Activated CD8-positive, alpha-beta memory T cell treated with anti-CD3 and anti-CD28 coated beads for 4 hours (primary cell): Measurements from ENCODE around the gene LRRC27.
"Not testable (repeated sequence)": the region's sequence is repeated elsewhere in the genome, so short reads cannot be mapped to it uniquely, and the experiment has no call there.

Experiments used
- DNase-seq, 2 donors: peaks; one replicate each; pipeline ENCODE4 v3.0.0-alpha.2; 2020; ENCODE audit warnings: low read depth in 2 of 2

The LRRC27 gene

DNA sequence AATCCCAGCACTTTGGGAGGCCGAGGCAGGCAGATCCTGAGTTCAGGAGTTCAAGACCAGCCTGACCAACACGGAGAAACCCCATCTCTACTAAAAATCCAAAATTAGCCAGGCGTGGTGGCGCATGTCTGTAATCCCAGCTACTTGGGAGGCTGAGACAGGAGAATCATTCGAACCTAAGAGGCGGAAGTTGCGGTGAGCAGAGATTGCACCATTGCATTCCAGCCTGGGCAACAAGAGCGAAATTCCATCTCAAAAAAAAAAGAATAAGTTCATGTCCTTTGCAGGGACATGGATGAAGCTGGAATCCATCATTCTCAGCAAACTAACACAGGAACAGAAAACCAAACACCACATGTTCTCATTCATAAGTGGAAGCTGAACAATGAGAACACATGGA lies 17.1 kb upstream of the LRRC27 start:
- DNase-seq, result not testable (repeated sequence)

DNA sequence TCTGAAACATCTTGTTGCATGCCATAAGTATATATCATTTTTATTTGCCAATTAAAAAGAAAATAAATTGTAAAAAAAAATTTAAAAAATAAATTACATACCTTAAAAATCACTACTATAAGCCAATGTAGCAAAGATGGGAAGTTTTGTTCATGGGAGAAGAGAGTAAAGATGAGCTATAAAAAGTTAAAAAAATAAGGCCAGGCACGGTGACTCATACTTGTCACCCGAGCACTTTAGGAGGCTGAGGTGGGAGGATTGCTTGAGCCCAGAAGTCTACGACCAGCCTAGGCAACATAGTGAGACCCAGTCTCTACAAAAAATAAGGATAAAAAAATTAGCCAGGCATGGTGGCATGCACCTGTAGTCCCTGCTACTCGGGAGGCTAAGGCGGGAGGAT lies 15.9 kb upstream of the LRRC27 start:
- no peak for DNase-seq

DNA sequence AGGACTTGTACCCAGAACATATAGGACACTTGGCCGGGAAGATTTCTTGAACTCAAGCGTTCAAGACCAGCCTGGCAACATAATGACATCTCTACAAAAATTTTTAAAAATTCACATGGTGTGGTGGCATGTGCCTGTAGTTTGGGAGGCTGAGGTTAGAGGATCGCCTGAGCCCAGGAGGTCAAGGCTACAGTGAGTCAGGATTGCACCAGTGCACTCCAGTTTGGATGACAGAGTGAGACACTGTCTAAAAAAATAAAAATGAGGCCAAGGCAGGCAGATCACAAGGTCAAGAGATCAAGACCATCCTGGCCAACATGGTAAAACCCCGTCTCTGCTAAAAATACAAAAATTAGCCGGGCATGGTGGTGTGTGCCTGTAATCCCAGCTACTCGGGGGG lies 14.5 kb upstream of the LRRC27 start:
- not testable (repeated sequence) for DNase-seq

DNA sequence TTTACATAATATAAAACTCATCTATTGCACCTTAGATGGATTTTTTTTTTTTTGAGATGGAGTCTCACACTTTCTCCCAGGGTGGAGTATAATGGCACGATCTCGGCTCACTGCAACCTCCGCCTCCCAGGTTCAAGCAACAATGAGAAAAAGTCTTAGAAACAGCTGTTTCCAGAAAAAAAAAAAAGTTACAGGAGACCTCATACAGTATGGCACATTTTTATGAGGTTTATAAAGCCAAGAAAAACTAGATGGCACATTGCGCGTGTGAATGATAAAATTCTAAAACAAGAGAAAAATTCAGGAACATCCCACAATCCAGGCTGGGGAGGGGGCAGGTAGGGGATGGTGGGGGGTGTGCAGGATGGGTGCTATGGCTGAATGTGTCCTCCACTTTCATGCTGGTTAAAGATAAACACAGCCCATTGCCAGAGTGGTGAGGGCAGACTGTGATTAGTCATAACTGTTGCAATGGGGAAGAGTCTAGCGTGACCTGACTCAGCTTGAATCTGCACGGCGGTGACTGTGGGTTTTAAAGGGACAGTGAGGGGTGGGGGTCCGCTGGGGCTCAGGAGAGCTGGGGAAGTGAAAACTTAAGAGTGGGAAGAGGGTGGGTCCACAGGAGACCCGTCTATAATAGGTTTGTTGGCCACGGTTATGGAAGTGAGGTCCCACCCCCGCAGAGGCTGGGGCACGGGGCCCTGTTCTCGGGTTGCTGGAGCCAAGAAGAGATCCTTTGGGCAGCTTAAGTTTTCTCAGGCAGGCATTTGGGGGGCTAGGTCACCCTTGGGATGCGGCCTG lies 11.9 kb upstream of the LRRC27 start:
- no peak for DNase-seq

DNA sequence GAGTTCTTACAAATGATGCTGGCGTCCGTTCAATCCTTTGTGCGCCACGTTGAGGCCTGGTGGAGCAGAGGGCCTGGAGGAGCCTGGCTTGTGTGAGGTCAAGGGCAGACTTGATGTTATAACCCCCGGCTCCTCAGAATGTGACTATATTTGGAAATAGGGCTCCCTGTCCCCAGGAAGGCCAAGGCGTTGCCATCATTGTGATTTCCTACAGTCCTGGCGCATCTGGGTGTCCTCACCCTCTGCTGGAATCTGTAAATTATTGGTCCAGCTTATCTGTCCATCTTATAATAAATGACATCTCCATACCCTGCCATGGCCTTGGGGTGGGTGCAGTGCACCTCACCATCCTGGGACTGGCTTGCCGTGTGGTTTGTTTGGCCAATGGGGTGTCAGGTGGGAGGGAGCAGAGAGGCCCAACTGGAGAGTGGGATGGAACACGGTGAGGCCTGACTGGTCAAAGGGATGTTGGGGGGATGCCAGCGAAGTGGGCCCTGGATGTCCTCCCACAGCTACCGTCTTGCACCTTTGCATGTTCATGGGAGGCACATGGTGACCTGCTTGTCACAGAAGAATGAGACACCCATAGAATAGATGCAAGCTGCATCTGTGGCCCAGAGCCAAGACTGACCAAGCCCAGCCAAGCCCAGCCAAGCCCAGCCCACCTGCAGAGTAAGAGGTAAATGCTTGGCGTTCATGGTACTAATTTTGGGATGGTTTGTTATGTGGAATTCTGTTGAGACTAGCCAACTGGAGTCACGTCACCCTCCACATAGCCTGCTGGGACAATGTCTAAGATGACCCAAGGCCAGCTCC lies 11.1 kb upstream of the LRRC27 start:
- DNase-seq, result no peak

DNA sequence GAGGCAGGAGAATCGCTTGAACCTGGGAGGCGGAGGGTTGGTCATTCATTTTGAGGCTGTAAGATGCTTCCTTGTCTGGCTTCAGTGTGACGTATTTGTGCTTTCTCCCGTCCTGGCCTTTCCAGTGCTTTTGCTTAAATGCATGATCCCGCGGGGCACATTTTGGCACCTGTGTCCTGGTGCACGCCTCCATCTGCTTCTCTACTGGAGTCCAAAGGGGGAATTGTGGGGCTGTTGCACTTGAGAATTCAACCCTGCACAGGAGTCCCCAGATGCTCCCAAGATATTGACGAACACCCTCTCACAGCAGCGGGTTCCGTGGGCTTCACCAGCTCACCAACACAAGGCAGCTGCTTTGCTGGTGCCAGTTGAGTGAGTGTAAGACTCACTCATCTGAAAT lies 10.3 kb upstream of the LRRC27 start:
- DNase-seq, result no peak

DNA sequence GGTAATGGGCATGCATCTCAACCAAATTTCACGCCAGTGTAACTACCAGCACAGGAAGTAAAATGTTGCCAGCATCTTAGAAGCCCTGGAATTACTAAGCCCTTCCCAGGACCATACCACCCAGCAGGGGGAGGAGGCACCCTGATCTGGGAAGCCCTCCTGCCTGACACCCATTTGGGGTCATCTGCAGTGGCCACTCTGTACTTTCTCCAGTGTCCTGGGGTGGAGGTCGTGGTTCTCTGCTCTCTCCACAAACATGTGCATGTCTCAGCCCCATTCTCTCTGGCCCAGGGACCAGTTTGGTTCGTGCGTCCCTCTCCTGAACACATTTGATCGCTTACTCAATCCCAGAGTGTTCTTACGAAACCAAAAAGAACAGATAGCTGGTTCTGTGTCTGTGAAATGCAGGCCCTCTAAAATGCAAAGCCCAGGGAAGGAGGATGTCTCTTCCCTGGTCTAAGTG lies 9.4 kb upstream of the LRRC27 start:
- no peak for DNase-seq

DNA sequence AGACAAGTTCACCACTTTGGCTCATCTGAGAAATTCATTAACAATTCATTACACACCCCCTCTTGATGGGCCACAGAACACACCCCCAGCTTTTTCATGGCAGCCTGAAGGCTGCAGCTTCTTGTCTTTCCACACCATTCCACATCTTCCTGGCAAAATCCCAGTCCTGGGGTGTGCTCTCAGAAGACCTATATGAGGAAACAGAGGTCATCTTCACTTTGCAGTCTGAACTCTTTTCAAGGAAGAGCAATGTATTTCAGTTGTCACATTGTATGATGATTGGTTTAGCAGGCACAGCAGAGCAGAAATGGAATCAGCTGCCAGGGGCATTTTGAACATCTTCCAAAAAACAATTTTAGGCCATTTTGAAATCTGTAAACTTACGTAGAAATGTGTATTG lies 7.8 kb upstream of the LRRC27 start:
- DNase-seq, result no peak

DNA sequence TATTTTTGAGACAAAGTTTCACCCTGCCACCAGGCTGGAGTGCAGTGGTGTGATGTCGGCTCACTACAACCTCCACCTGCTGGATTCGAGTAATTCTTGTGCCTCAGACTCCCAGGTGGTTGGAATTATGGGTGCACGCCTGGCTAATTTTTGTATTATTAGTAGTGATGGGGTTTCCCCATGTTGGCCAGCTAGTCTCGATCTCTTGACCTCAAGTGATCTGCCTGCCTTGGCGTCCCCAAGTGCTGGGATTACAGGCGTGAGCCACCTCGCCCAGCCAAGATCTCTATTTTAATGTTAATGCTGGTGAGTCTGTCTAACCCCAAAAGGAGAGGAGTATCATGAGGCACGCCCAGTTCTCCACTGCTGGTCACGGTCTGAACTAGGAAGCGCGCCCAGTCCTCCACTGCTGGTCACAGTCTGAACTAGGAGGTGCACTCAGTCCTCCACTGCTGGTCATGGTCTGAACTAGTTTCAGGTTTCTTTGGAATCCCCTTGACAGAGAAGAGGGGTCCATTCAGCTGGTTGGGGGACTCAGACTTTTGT lies 5.6 kb upstream of the LRRC27 start:
- no peak for DNase-seq

DNA sequence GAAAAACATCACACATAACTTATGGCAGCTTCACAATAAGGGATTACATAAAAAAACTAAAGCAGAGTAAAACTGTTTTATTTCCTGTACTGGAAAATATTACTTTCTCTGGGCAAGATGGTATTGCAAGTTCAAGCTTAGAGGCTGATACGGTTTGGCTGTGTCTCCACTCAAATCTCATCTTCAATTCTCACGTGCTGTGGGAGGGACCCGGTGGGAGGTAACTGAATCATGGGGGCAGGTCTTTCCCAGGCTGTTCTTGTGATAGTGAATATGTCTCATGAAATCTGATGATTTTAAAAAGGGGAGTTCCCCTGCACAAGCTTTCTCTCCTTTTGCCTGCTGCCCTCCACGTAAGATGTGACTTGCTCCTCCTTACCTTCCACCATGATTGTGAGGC lies 5.1 kb upstream of the LRRC27 start:
- no peak for DNase-seq

DNA sequence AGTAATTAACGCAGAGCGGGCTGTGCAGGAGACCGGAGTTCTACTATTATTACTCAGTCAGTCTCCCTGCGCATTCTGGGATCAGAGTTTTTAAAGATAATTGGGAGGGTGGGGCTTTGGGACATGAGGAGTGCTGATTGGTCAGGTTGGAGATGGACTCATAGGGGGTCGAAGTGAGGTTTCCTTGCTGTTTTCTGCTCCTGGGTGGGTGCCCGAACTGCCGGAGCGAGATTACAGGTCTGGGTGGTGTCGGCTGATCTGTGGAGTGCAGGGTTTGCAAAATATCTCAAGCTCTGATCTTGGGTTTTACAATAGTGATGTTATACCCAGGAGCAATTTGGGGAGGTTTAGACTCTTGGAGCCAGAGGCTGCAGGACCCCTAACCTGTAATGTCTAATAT lies 3.9 kb upstream of the LRRC27 start:
- DNase-seq, result no peak

DNA sequence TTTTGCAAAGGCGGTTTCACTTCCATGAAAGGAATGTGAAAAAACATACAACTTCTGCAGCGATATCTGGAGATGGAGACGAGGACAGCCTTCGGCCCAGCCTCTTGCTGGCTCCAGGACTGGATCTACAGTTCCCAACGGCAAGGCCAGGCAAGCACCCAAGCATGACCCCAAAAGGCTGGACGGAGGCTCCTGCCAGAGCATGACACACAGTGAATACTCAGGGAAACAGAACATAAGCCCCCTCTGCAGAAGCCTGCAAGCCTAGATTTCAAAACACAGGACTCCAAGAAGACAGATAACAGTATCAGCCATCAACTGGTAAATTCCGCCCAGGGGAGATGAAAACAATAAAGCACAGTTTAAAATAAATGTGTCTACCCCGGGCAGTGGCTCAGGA lies 3.3 kb upstream of the LRRC27 start:
- no peak for DNase-seq

DNA sequence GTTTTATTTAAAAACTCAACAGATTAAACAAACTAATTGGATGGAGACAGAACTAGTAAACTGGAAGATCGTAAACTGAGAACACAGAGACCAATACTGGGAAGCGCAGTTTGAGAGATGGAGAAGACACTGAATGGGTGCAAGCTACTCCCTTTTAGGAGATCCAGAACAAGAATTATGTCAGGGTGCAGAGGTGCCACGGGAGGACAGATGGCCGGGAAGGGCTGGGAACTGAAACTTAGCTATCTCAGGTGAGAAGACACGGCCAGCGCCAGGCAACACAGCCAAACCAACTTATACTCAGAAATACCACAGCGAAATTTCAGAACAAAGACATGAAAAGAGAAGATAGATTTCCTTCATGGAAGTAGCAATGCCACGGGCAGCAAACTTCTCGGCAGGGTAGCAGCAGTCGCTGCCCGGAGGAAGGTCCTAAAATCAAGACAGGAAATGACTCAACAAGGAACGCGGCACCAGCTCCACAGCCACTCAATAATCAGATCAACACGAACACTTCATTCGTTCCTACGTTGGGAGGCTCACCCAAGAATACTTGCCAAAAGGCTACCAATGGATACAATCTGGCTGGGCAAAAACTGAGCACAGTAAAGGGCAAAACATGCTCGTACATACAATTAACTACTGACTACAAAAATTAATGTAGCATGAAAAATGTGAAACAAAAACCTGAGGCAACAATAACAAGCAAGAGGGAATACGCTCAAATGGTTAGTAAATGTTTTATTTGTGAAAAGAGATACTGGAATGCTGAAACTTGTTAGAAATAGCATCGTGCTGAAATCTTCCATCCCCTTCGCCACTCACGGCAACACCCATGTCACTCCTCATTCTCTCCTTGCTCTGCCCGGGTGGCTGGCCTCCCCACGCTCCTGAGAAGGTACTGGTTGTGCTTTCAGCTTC lies 2.2 kb upstream of the LRRC27 start:
- no peak for DNase-seq

DNA sequence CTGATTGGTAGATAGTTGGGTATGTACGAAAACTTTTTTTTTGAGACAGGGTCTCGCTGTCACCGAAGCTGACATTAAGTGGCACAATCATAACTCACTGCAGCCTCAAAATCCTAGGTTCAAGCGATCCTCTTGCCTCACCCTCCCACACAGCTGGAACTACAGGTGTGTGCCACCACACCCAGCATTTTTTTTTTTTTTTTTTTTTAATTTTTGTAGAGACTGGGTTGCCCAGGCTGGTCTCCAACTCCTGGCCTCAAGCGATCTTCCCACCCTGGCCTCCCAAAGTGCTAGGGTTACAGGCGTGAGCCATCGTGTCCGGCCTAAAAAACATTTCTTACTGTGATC lies 1.5 kb upstream of the LRRC27 start:
- DNase-seq, result no peak

DNA sequence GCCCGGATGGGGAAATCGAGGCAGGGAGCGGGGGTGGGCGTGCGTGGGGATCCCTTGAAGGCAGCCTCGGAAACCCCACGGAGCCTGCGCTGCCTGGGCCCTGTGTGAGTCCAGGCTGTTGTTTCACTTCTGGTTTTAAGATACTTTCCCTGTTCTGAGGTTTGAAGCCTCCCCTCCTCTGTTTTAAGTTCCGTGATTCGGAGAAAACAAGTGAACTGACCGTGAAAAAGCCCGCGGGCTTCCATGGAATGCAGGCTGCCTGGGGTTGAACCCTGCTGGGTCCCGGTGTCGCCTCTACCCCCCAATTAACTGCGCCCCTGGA lies 401 bp downstream of the LRRC27 start:
- no peak for DNase-seq

DNA sequence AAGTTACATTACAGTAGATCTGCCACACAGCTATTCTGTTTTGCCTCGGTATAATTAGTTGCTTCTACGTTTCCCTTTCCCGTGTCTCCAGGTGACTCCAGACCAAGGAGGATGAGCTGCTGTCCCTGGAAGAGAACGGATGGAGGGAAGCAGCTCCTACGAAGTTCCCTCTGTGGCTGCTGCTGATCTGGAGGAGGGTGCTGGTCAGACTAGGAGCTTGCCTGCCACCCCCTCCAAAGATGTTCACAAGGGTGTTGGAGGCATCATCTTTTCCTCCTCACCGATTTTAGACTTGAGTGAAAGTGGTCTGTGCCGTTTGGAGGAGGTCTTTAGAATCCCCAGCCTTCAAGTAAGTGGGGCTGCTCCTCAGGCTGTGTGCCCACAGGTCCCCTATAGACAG lies 1.4 kb downstream of the LRRC27 start:
- DNase-seq, result no peak

DNA sequence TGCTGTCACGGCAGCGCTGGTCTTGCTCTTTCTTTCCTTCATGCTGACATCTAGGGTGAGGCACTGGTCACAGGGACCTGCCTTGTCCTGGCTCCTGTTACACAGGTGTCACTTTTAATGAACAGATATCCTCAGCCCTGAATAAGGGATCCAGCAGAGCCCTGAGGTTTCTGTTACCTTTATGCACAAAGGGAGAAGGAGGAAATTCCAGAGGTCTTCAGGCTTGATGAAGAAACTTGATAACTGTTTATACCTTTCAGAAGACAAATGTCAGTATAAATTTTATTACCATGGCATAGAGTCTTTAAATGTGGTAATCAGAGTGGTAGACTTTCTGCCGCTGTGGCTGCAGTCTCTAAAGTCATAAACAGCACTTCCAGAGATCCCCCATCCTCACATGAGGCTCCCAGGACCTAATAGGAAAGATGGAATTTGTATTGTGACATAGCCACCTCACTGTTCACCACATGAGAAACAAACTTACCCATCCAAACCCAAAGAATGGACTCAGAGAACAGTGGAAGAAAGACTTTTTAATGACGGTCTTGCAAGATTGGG lies 2.7 kb downstream of the LRRC27 start:
- no peak for DNase-seq

DNA sequence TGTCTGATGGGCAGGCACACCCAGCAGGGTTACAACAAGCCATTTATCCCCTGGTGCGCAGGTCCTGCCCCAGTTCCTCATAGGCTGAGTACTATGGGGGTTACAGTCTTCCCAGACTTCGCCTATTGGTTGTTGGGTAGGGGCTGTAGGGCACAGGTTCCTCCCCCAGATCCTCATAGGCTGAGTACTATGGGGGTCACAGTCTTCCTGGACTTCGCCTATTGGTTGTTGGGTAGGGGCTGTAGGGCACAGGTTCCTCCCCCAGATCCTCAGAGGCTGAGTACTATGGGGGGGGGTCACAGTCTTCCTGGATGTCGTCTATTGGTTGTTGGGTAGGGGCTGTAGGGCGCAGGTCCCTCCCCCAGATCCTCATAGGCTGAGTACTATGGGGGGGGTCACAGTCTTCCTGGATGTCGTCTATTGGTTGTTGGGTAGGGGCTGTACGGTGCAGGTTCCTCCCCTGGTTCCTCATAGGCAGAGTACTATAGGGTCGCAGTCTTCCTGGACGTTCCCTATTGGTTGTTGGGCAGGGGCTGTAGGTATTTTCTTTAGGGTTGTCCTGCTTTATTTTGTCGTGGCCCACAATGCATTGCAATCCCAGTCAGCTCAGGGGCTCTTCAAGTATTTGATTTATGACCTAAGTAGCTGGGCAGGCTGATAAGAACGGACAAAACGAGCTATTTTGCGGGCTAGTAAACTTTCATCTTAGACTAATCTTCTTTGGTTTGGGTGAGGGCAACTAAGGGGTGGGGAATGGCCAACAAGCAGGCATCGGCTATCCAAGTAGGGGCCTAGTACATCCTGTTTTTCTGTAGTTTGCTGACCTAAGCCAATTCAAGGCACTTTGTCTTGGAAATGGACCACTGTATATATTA lies 3.4 kb downstream of the LRRC27 start:
- DNase-seq, result peak in 1 of 2 donors; percentile 13

DNA sequence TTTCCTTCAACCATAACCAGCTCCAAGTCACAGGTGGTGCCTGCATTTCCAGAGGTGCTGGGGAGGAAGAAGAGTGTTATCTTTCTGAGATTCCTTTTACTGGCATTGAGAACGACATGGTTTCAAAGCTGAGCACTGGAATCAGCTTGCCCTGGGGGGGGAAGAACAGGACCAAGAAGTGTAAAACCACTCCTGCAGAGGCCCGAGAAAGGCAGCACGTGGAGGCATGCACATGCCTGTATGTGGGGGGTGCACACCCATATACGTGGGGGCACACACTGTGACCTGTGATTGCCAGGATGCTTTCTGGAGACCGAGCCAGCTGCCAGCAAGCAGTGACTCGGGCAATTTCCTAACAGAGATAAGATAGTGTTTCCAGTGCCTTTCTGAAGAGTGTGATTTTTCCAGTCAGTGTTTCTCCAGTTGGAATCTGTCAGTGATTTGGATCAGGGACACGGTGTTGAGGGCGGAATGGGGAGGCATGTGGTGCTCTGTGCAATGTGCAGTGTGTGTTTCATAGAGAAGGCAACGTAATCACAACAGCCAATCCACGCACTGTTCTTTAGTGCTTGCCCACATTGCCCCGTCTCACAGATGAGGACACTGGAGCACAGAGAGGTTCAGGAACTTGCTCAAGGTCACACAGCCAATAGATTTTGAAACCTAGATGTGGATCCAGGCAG lies 4.2 kb downstream of the LRRC27 start:
- no peak for DNase-seq

DNA sequence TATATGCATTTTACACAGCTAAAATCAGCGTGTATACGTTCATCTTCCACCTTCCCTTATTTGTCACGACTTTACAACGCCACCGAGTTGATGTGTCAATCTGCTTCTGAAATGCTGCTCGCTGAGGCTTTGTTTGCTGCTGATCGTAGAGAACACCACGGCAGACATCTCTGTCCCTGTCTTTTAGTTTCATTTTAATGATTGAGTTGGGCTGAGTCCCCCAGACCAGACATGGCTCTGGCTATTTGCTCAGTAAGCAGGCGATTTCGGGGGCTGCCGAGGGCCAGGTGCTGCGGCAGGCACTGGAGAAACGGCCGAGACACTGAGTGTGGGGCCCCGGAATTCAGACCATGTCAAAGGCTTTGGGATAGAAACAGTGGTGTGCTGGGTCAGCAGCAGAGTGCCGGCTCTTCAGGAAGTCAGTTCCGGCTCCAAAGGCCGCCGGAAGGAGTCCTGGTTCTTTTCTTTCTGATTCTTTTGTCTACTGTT lies 5.0 kb downstream of the LRRC27 start:
- DNase-seq, result no peak
